Posterior cingulate gyrus (tissue), 11 donors: ENCODE measurements around the gene SPATA19.

Source experiments
- DNase-seq, 10 donors: peaks; one replicate each; pipeline versions ENCODE4 v3.0.0 to v3.0.0-alpha.2; 2020 to 2021; ENCODE audit warnings: mixed read lengths in 3 of 10
- intact Hi-C: fragments of 100-400 bp; cut with DNase I; formaldehyde crosslinking; loops from one replicate; pipeline ENCODE4 v1.15.1; 2023

SPATA19 gene

DNA sequence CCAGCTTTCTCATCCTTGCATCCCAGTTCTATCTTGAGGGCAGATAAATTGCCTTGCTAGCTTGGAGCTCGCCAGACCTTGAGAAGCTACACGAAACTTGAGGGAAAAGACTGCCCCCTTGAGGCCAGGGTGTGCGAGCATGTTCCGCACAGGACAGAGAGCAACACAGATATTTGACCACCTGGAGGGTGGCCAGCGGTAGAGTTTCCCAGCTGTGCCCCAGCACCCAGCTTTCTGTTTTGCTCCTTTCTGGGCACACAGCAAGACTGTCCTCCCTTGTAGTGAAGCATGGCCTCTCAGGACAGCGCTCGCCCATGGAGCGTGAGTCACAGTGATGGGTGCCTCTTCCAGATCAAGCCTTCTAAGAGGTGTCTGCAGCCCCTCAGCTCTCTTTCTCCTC lies 23.5 kb downstream of the SPATA19 start:
- intact Hi-C loops = loop anchor here (10.0 kb wide), 1 partner anchor 297 kb away; no protein-coding TSS in a partner anchor
- DNase-seq = peak; percentile 54 to 95 (median 76)

DNA sequence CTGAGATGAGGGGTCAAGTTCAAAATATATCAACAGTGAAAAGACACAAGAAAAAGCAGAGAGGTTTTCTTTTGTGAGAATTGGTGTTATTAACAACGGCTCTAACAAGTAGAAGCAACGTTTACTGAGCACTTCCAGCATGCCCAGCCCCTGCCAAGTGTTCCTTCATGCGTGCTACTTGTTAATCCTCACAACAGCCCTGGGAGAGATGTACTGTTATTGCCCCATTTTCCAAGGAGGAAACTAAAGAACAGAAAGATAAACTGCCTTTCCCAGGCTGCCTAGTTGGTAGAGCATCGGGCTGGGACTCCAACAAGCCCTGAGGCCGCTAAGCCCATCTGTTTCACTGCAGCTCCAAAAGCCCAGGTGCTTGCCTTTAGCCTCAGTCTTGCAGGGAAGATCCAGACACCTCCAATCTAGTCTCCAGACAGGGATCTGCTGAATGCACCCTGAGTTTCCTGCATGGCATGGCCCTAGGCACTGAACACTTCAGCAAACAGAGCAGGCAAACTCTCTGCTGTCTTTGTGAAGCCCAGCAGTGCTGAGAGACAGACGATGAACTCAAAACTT lies 25.5 kb downstream of the SPATA19 start:
- no peak for DNase-seq
- intact Hi-C loops = loop anchor here (10.0 kb wide), 1 partner anchor 295 kb away; no protein-coding TSS in a partner anchor

DNA sequence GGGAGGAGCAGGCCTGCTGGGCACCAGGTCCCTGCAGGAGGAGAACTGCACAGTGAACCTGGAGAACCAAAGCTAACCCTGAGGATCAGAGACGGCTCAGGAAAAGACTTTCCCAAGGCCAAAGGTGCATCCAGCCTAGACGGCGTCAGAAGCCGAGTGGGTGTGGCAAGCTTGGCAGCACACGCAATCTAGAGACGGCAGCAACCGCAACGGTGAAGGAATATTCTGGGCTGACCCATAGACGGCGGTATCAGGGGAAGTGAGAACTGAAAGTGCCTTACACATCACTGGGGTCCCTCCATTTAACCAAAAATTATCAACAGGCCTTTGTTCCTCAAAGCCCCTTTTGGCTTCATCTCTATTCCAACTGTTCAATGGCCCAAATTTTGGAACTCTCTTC lies 26.2 kb downstream of the SPATA19 start:
- intact Hi-C loops = no loop called here
- DNase-seq = no peak

DNA sequence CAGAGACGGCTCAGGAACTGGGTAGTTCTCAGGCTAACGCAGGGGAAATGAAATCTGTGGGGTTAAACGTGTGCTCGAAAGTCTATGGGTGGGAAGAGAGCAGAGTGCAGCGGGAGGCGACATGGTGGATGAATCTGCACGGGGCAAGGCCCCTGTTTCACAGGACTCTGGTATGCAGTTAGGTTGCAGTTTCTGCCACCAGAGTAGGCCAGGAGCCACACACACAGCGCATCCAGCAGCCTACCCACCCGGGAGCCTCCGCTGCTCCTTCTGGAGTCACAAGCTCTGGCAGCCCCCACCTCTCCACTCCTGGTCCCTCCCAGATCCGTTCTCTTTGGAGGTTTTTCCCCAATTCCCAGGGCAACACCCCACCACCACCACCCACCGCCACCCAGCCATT lies 27.0 kb downstream of the SPATA19 start:
- DNase-seq = no peak
- intact Hi-C loops = no loop called here

DNA sequence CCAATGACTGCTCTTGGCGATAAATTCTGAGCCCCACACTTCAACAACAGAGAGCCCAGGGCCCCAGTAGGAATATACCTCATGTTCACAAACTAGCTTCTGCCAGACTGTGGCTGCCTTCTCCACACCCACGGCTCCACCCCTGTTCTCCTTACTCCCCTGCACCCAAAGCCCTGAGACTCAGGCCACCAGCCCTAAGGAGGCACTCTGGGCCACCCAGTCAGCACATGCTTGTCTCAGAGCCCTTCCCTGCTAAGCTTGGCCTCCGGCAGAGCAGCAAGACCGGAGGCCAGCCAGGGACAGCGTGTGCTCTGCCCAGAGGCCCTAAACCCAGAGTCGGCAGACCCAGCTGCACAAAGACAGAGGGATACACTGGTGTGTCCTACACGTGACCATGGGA lies 27.9 kb downstream of the SPATA19 start:
- intact Hi-C loops = no loop called here
- no peak for DNase-seq

DNA sequence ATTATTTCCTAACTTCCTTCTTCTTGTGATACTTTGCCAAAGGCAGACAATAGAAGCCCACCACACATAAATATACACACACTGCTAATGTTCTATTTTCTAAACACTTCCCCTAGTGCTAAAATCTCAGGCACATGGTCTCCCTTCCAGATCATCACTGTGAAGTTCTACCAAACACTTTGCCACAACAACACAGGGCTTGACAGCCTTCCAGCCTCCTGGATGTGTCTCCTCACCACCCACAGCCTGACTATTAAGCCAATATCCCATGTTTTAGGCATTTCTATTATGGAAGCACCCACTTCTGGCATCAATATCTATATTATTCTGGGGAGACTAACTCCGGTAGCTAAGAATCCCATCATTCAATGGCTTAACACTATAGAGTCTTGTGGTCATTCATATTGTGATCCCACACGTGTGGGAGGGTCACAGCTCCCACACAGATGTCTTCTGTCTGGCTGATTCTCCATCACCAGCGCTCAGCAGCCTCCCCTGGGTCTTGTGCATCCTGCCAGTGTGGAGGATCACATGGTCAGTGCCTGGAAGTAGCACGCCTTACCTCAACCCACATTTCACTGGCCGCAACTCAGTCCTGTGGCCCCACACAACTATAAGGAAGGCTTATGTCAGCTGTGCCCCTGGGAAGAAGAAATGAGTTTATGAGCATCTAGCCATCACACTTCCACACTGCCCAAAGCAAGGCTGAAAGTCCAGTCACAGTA lies 29.0 kb downstream of the SPATA19 start:
- intact Hi-C loops = no loop called here

DNA sequence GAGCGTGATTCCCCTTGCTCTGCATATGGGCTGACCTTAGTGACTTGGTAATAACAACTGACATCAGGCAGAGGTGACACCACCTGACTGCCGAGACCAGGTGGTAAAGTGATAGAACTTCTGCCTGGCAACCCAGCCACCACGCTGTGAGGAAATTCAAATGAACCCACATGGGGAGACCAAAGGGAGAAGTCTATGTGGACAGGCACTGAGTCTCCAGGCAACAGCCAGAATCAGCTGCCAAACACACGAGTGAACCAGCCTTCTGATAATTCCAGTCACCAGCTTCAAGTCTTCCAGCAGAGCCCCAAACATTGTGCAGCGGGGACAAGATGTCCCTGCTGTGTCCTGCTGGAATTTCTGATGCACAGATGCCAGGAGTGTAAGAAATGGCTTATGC lies 29.7 kb downstream of the SPATA19 start:
- peak in 6 of 10 donors; percentile 37 to 86 (median 70) for DNase-seq
- intact Hi-C loops = no loop called here

More for the DNA sequence above, 29.0 kb downstream of the SPATA19 start:
- DNase-seq = peak in 1 of 10 donors; percentile 36

DNA sequence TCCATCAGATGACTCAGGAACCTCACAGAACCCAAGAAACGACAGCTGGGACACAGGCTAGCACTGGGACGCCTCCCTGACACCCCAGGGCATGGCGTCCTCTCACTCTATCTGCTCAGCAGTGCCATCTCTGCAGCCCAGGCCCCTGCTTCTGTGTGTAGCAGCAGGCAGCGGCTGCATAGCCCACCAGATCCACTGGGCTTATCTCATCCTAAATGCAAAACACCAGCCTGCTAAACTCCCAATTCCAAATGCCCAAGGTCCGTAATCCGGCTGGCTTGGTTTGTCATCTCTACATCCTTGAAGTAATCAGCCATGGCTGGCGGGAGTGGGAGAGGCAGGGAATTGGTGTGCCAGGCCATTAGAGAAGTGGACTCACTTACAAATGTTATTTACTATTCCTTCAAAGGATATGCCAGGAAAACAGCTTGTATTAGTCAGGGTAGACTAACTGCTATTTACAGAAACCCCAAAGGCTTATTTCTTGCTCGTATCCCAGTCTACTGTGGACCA lies 30.7 kb downstream of the SPATA19 start:
- no peak for DNase-seq
- intact Hi-C loops = no loop called here

DNA sequence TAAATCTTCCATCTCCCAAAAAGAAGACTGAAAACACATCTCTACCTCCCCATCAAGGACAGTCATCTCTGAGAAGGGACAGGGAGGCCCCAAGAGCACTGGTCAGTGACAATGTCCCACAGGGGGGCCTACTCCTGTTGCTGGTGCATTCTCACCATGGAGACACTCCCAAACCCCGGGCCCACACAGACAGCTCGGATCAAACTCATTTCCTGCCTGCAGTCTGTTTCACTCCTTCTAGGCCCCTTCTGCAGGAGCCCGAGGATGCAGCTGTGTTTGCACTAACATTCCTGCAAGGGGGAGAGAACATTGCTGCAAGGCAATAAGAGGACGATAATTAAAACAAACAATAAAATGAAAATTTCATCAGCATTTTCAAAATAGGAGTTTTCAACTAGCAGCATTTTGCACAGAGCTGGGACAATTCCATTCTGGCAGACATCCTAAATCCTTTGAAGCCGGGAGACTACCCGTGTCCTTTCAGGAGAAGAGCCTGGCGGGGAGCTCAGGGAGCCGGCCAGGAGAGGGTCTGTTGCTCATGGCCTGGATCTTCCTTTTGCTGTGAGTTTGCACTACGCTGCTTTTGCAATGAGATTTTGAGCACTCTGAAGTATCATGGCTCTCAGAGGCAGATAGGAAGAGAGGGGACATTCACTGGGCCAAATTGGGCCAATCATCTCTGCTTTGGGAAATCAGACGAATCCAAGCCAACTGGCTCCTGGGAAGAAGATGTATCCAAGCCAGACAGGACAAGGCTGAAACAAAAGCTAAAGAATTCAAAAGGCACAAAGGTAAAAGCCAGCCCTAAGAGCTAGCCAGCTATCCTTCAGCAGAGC lies 33.2 kb downstream of the SPATA19 start:
- intact Hi-C loops = no loop called here

DNA sequence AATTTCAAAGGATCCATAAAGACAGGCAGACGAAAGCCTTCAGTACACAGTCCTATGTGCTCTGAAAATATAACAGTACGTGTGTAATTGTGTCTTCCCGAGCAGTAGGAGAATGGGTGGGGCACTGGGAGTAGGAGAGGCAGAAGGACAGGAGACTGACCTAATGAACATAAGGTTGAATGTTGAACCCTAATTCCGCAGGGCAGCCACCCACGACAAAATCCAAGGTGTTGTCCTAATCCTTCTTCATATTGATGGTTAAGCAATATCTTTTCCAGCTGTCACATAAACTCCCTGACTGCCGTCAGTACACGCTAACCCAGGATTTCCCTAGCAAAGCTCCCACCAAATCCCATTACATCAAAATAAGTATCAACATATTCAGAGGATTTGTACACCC lies 34.5 kb downstream of the SPATA19 start:
- DNase-seq = no peak
- intact Hi-C loops = no loop called here

More for the DNA sequence above, 33.2 kb downstream of the SPATA19 start:
- peak in 1 of 10 donors; percentile 80 for DNase-seq

DNA sequence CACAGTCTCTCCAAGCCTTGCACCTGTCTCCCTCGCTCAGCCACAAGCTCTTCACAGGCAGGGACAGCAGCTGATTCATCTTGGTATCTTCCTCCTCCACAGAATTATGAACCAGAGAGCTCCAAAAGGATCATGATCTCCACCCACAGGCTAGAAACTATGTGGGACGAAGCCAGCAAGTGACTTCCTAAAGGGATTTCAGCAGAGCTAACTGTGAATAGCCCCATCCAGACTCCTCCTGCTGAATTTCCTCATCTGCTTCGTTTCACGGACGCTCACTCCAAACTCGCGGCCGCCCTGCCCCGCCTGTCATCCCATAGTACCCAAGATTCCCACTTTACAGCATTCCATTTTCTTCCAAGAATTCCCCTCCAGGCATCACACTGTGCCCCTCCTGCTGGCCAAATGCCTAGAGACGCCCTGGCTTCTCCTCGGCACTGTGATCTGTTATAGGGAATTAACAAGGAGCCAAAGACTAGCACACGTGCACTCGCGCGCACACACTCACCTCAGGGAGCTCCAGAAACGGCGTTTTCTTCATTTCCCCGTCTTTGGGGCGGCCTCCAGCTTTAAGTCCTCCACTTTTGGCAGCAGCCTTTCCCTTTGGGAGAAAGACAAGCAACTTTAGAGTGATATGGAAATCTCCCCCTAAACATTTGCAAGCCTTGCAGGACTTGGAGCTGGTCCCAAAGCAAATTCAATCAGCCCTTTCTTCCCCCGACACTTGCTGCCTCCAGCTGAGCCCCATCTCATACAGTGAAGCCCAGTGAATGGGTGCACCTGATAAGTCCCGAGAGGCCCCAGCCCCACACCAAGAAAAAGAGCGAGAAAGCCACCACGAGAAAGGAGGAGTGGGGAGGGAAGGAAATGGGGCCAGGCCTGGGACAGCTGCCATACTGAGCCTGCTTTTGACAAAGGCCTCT lies 35.5 kb downstream of the SPATA19 start:
- intact Hi-C loops = no loop called here
- peak in 2 of 10 donors; percentile 23 to 24 for DNase-seq

DNA sequence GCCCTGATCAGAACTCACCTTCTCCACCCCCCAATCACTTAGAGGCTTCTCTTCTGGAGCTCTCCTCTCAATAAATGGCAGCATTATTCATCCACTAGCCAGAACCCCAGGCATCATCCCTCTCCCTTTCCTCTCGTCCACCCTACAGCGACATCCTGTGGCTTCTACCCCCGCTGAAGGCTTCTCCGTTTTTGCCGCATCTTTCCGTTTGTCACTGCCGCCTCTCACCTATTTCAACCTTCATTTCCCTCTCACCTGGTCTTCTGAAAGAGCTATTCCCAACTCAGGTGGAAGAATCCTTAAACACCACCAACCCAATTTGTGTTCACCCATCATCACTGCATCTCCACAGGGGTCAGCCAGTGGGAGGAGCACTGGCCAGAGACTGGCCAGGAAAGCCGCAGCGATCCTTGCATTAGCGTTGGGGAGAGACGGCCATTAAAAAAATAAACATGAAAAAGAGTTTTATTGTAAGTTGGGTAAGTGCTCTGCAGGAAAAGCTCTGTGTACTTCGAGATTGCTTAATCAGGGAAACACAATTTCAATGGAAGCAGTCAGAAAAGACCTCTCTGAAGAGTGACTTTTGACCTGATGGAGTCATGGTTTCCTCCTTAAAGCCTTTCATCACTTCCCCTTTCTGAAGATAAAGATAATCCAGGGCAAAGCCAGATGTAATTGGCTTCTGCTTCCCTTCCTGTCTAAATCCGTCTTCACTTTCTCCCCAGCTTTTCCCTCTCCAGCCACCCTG lies 36.7 kb downstream of the SPATA19 start:
- intact Hi-C loops = no loop called here
- DNase-seq = no peak

DNA sequence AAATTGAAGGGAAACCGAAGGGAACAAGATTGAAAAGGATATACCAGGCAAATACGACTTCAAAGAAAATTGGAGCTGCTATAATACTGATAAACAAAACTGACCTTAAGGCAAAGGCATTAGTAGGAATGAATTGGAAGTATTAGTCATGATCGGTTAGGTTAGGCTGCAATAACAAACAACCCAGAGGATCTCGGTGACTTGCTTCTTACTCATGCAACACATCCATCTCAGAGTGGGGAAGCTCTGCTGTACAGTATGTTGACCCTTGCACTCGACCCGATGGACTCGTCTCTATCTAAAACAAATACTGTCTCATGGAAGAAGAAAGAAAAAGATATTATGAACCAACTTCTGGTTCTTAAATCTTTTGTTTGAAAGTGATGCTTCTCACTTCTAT lies 42.3 kb downstream of the SPATA19 start:
- DNase-seq = no peak
- intact Hi-C loops = no loop called here

DNA sequence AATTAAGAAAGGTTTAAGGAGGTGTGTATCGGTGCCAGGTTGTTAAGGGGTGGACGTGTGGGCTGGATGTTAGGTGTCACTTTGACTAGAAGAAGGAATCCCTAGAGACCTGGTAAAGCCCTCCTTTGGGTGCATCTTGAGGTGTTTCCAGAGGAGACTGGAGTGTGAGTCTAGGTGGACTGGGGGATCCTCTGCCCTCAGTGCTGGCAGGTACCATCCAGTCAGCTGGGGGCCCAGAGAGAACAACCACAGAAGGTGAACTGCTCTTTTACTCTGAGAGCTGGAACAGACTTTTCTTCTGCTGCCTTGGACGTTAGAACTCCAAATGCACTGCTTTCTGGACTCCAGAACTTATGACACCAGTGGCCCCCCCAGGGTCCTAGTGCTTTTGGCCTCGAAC lies 44.0 kb downstream of the SPATA19 start:
- DNase-seq = no peak
- intact Hi-C loops = no loop called here

DNA sequence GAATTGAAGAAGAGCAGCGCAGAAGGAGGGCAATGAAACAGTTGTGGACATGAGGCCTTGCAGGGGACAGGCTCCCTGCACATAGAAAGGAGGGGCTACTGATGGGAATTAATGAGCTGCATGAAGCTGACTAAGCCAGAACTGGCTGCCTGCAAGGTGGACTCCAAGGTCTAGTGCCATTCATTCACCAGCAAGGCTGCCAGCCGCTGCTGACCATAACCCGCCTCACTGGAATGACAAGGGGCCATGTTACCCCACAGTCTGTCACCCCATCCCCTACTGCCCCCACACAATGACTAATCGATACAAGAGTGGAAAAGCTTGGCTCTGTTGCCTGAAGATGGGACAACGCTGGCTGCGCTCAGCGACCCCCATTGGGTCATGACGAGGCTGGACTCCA lies 44.6 kb downstream of the SPATA19 start:
- intact Hi-C loops = no loop called here
- no peak for DNase-seq

DNA sequence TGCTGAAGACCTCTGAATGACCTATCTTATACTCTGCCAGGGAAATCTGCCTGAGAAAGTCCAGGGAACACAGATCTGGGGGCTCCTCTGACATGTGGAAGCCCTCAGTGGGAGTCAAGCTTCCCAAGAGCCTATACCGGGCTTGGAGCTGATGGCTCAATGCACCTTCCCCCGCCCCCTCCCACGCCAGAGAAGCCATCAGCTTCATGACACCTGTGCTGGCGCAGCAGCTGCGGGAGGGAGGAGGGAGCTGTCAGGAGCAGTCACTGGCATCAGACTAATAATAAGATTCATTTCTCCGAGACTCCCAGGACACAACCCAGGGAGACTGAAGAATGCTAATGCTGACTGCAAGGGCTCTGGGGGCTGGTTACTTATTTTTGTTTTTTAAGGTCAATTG lies 47.8 kb downstream of the SPATA19 start:
- intact Hi-C loops = no loop called here

DNA sequence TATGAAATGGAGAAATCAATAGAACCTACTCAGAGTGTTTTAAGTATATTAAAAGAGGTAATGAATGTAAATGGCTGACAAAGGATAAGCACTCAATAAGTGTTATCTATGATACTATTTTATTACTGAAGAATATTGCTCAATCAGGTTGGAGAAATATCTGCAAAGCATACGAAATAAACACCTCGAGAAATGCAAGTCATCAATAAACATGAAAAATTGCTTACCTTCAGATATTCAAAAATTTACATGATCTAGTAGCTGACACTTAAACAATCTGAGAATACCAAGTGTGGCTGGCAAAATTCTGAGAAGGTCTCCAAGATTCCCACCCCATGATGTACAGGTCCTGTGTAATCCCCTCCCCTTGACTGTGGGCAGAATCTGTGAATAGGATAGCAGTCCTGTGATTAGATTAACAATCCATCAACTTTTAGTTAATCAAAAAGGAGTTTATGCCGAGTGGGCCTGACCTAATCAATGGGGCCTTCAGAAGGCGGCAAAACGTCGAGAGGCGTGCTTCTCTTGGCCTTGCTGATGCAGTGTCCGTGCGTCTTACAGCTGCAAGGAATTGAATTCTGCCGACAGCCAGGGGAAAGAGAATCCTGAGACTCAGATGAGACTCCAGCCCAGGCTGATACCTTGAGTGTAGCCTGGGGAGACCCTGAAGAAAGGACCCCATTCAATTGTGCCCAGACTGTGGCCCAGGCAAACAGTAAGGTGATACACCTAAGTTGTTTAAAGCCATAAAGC lies 49.1 kb downstream of the SPATA19 start:
- intact Hi-C loops = no loop called here
- DNase-seq = no peak

More for the DNA sequence above, 47.8 kb downstream of the SPATA19 start:
- DNase-seq = no peak

DNA sequence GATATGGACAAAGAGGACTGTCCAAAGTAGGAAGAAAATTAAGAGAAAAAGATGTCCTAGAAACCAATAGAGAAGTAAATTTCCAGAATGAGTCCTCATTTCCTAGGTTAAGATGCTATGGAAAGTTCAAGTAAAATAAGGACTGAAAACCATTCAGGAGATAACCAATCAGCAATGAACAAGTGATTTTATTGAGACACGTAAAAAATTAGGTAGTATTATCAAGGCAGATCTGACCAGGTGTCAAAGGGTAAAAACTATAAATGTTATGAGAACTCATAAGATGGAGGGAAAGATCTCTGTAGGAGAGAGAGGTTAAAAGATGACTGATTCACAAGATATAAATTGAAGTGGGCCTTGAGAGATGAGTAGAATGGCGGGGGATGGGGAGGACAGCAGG lies 50.2 kb downstream of the SPATA19 start:
- no peak for DNase-seq
- intact Hi-C loops = no loop called here

DNA sequence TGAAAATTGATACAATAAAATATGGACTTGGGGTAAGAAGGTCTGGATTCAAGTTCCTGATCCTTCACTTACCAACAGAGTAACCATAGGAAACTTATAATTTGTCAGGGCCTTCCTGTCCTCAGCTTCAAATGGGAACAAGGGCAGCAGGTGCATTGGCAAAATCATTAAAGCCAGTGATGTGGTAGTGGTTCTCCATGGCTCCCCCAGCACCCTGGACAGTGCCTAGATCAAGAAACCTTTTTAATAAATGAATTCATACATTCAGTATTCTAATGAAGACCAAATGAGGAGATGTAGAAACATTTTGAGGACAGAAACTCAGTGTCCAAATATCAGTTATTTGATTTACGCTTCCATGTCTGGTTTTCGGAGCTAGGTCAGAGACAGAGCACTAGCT lies 51.1 kb downstream of the SPATA19 start:
- intact Hi-C loops = no loop called here
- no peak for DNase-seq
